Fibroblast of lung (primary cell): Measurements from ENCODE around the gene APBA2. TPM values are rescaled to one million over a fixed set of nuclear protein-coding genes. Genes with fewer than 3 reads are reported as not detected.
A peak's percentile ranks its signal among the peaks of the same experiment; 100 is the strongest.

Experiments
- DNase-seq, 2 donors: peaks; one replicate each; pipeline versions ENCODE4 v3.0.0 to v3.0.0-alpha.2; 2010; ENCODE audit warnings: low read depth in 2 of 2
- H2AFZ ChIP-seq: 2 replicates; pipeline ENCODE4 v1.5.1; 2012; ENCODE audit warnings: low read length, control low read depth, inconsistent platforms
- H3K27ac ChIP-seq: 2 replicates; pipeline ENCODE4 v1.5.1; 2011; ENCODE audit warnings: low read length, control low read depth; ENCODE audit not compliant: insufficient read depth
- H3K27me3 ChIP-seq: 2 replicates; pipeline ENCODE4 v1.5.1; 2011; ENCODE audit warnings: mild to moderate bottlenecking, low read length; ENCODE audit not compliant: control insufficient read depth, insufficient read depth
- H3K36me3 ChIP-seq: 2 replicates; pipeline ENCODE4 v1.5.1; 2011; ENCODE audit warnings: low read length; ENCODE audit not compliant: control insufficient read depth, insufficient read depth
- H3K4me1 ChIP-seq: 2 replicates; pipeline ENCODE4 v1.5.1; 2011; ENCODE audit warnings: low read length; ENCODE audit not compliant: control insufficient read depth, insufficient read depth; ENCODE audit errors: extremely low read depth
- H3K4me2 ChIP-seq: 2 replicates; pipeline ENCODE4 v1.5.1; 2011; ENCODE audit warnings: low read length, control low read depth; ENCODE audit not compliant: insufficient read depth; ENCODE audit errors: extremely low read depth
- H3K4me3 ChIP-seq, 4 experiments: fragments of 200-600 bp in 1 of 4; sonication (generic) in 1 of 4; replicated peaks in 1 of 4; 2 replicates each; pipeline ENCODE4 v1.5.1; 2011 to 2016; ENCODE audit warnings: low read length in 4 of 4, low read depth in 3 of 4, mild to moderate bottlenecking in 3 of 4, control low read depth in 2 of 4, inconsistent platforms in 1 of 4, mixed read lengths in 1 of 4; ENCODE audit not compliant: insufficient read depth in 1 of 4; ENCODE audit errors: control extremely low read depth in 1 of 4
- H3K79me2 ChIP-seq: 2 replicates; pipeline ENCODE4 v1.5.1; 2012; ENCODE audit warnings: mild to moderate bottlenecking, low read length, inconsistent platforms; ENCODE audit not compliant: control insufficient read depth, insufficient read depth
- H3K9ac ChIP-seq: 2 replicates; pipeline ENCODE4 v1.5.1; 2011; ENCODE audit warnings: mild to moderate bottlenecking, low read length, control low read depth; ENCODE audit not compliant: insufficient read depth
- H3K9me3 ChIP-seq: 2 replicates; pipeline ENCODE4 v1.5.1; 2012; ENCODE audit warnings: low read depth, low read length; ENCODE audit not compliant: control insufficient read depth, insufficient read depth
- H4K20me1 ChIP-seq: 2 replicates; pipeline ENCODE4 v1.5.1; 2011; ENCODE audit warnings: low read length; ENCODE audit not compliant: control insufficient read depth, insufficient read depth; ENCODE audit errors: extremely low read depth
- CTCF ChIP-seq, 2 donors: IDR thresholded peaks in 1 of 2; conservative IDR thresholded peaks in 1 of 2; 1 replicate in 1 of 2; 2 replicates in 1 of 2; pipeline ENCODE4 v1.5.1; 2011 to 2012; ENCODE audit warnings: low read length in 2 of 2, control low read depth in 1 of 2, inconsistent platforms in 1 of 2, low read depth in 1 of 2, mild to moderate bottlenecking in 1 of 2
- EZH2 ChIP-seq: IDR thresholded peaks from 2 replicates; pipeline ENCODE4 v1.5.1; 2012; ENCODE audit warnings: low read length, control low read depth, mild to moderate bottlenecking; ENCODE audit errors: missing control alignments
- polyA plus RNA-seq, 2 donors: library from polyadenylated mRNA; depleted of rRNA in 1 of 2; stranded (reverse) in 1 of 2; unstranded in 1 of 2; fragments of >200 nt; gene quantifications; 2 replicates each; pipeline ENCODE4 v1.2.1, GENCODE V29; 2011 to 2012; ENCODE audit warnings: missing spikeins in 1 of 2
- total RNA-seq: library from RNA; depleted of rRNA; stranded (reverse); fragments of >200 nt; gene quantifications from 2 replicates; pipeline ENCODE4 v1.2.1, GENCODE V29; 2014

Gene APBA2
- total and polyA plus RNA-seq, 2 donors (not counting 1 experiment from before 2014, with no cell fraction given): 9.5 to 20.3 TPM

GRCh38 chr15:29045717-29046116 is 159.9 kb downstream of the APBA2 start:
- peak; percentile 37 to 78 for DNase-seq
- TF ChIP-seq EZH2: no peak
- TF ChIP-seq CTCF (conservative IDR thresholded peaks at IDR 0.05 in 1 of 2, IDR thresholded peaks at IDR 0.05 in 1 of 2; ENCODE audit: low read depth in 1 of 2, low read length in 2 of 2): no peak
- no peaks in the 10 kb centered on the region for H3K9me3 ChIP-seq
- H3K4me1 ChIP-seq: no peaks in the 10 kb centered on the region
- H3K27me3 ChIP-seq: no peaks in the 10 kb centered on the region
- H3K4me2 ChIP-seq: no peak overlapping the region
- H3K36me3 ChIP-seq: no peaks in the 10 kb centered on the region
- H2AFZ ChIP-seq: no peak overlapping the region
- no peaks in the 10 kb centered on the region for H4K20me1 ChIP-seq
- H3K9ac ChIP-seq: no peak overlapping the region
- H3K27ac ChIP-seq: no peak overlapping the region
- no peaks in the 10 kb centered on the region for H3K79me2 ChIP-seq
- H3K4me3 ChIP-seq: no peak overlapping the region

- TF ChIP-seq EZH2 (no peak), CTCF (conservative IDR thresholded peaks at IDR 0.05 in 1 of 2, IDR thresholded peaks at IDR 0.05 in 1 of 2; ENCODE audit: low read depth in 1 of 2, low read length in 2 of 2) (no peak)
- Histone ChIP-seq H3K79me2 (no peaks in the 10 kb centered on the region), H3K4me2 (no peak overlapping the region), H3K4me3 (no peak overlapping the region), H3K36me3 (no peaks in the 10 kb centered on the region), H4K20me1 (no peaks in the 10 kb centered on the region), H3K27me3 (no peaks in the 10 kb centered on the region), H3K4me1 (no peaks in the 10 kb centered on the region), H3K9ac (no peak overlapping the region), H3K9me3 (no peaks in the 10 kb centered on the region), H3K27ac (no peak overlapping the region), H2AFZ (no peak overlapping the region)
- DNase-seq: no peak
These were observed 160.6 kb downstream of the APBA2 start for GRCh38 chr15:29046281-29046810.

GRCh38 chr15:29046977-29047376 is 161.2 kb downstream of the APBA2 start:
- H3K4me3 ChIP-seq: no peak overlapping the region
- H3K4me2 ChIP-seq: no peak overlapping the region
- H3K27me3 ChIP-seq: no peaks in the 10 kb centered on the region
- no peaks in the 10 kb centered on the region for H3K79me2 ChIP-seq
- DNase-seq: no peak
- H3K4me1 ChIP-seq: no peaks in the 10 kb centered on the region
- TF ChIP-seq EZH2 (no peak), CTCF (conservative IDR thresholded peaks at IDR 0.05 in 1 of 2, IDR thresholded peaks at IDR 0.05 in 1 of 2; ENCODE audit: low read depth in 1 of 2, low read length in 2 of 2) (no peak)
- H2AFZ ChIP-seq: no peak overlapping the region
- H3K36me3 ChIP-seq: no peaks in the 10 kb centered on the region
- H3K27ac ChIP-seq: no peak overlapping the region
- no peaks in the 10 kb centered on the region for H4K20me1 ChIP-seq
- no peaks in the 10 kb centered on the region for H3K9me3 ChIP-seq
- H3K9ac ChIP-seq: no peak overlapping the region
